ENCODE data around the gene SYT8. TPM values are rescaled to one million over a fixed set of nuclear protein-coding genes. Genes with fewer than 3 reads are reported as not detected.

SYT8 gene
- total RNA-seq, 4 donors from 2014 or later, result not detected

DNA sequence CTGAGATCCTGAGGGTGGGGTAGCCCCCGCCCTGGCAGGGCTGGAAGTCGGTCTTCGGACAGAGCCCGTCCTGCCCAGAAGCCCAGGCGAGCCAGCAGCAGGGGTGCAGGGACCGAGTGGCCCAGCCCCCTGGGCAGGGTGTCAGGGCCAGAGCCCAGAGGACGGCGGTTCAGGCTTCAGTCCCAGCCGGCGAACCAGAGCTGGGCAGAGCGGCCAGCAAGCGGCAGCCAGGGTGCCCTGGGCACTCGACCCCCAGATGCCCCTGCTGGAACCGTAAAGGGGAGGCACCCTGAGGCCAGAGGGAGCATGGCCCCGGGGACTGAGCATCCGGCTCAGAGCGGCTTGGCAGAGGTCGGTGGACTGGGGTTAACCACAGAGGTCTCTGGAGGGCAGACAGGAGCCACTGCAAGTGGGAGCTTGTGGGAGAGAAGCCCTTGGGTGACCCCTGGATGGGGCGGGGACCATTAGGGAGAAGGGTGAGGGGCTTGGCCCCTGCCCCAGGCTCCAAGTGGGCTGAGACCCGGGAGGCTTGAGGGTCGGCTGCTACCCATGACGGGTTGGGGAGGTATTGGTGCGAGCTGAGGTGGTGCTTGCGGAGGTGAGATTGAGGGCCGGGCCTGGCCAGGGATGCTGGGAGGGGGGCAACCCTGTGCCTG is 34.0 kb downstream of the SYT8 start:
- TF ChIP-seq, protein P1, sequence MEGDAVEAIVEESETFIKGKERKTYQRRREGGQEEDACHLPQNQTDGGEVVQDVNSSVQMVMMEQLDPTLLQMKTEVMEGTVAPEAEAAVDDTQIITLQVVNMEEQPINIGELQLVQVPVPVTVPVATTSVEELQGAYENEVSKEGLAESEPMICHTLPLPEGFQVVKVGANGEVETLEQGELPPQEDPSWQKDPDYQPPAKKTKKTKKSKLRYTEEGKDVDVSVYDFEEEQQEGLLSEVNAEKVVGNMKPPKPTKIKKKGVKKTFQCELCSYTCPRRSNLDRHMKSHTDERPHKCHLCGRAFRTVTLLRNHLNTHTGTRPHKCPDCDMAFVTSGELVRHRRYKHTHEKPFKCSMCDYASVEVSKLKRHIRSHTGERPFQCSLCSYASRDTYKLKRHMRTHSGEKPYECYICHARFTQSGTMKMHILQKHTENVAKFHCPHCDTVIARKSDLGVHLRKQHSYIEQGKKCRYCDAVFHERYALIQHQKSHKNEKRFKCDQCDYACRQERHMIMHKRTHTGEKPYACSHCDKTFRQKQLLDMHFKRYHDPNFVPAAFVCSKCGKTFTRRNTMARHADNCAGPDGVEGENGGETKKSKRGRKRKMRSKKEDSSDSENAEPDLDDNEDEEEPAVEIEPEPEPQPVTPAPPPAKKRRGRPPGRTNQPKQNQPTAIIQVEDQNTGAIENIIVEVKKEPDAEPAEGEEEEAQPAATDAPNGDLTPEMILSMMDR (IDR thresholded peaks at IDR 0.05), result no peak
- DNase-seq (ENCODE audit: low spot score) (no peak), ATAC-seq (ENCODE audit: low FRiP score) (no peak)

DNA sequence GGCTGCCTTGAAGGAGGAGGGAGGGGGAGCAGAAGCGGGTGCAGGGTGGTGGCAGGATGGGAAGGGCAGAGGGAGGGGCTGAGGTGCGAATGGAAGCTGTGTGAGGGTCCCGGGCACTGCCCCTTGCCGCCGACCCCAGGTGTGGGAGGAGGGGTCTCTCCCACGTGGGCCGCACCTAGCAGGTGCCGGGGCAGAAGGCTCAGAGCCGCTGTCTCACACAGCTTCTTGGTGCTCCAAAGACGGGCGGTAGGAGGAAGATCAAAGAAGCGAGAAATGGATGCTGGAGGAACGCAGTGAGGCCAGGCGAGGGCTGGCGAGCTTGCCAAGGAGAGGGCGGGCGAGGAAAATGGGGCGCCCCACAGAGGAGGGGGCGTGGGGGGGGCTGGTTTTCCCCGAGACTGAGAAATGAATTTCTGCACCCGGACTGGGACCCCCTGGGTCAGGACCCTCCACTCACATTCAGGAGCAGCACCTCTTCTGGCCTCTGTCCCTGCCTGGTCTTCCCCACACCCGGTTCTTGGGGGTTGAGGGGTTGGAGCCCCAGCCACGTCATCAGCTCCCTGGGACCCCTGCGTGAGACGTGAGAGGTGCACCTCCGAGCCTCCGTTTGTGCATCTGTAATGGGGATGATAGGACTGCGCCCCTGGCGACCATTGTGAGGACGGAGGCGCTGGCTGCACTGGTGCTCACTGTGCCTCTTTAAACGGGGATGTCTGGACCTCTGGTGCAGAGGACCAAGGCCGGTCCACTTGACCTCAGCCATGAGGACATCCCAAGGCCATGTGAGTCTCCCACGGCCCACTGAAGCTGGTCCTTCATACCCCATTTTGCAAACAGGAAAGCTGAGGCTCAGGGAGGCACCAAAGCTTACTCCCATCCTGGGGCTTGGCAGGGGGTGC is 34.9 kb downstream of the SYT8 start:
- TF ChIP-seq, protein P1 (IDR thresholded peaks at IDR 0.05), result no peak
- no peak for ATAC-seq (ENCODE audit: low FRiP score)
- no peak for DNase-seq (ENCODE audit: low spot score)

DNA sequence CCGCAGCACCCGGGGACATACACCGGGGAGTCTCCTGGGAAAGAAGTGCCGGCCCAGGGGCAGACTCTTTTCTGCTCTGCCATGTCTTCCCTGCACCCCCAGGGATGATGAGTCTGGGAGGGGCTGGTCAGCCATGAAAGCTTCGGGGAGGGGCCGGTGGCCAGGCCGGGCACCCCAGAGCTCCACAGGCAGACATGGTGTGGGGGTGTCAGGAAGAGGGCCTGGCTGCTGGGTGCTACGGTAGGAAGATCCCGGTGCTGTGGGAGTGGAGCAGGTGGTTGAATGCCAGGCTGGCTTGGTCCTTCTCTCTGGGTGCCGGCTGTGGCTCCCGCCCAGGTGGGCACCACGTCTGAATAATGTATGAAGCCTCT is 35.5 kb downstream of the SYT8 start:
- TF ChIP-seq, protein P1 (IDR thresholded peaks at IDR 0.05), result no peak
- no peak for ATAC-seq (ENCODE audit: low FRiP score)
- DNase-seq (ENCODE audit: low spot score), result no peak

DNA sequence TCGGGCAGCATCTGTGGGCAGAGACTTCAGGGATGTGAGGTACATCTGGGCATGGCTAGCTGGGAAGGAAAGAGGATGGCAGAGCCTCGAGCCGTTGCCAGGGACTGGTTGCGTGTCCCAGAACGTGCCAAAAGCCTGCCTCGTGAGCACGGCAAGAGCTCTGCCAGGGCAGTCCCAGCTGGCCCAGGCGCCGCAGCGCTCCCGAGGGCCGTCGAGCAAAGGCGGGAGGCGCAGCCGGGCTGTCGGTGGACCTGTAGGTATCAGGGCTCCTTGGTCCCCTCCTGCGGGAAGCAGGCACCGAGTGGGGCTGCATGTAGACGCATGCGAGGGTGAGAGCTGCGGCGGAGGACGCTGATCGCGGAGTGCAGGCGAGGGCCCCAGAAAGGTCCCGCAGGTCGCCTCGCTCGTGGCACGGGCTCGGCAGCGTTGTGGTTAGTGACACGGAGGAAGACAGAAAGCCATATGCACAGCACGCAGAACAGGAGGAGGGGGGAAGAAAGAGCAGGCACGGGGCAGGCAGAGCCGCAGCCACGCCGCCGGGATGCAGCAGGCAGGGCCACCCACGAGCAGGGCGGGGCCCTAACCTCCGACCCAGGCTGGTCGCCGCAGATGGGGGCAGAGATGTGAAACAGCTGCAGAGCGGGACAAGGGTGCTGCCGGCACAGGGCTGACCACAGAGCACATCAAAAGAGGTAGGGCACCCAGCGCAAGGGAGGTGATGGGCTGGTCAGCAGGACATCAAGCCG is 36.1 kb downstream of the SYT8 start:
- ATAC-seq (ENCODE audit: low FRiP score) (no peak), DNase-seq (ENCODE audit: low spot score) (no peak)
- TF ChIP-seq, protein P1 (IDR thresholded peaks at IDR 0.05), result no peak

DNA sequence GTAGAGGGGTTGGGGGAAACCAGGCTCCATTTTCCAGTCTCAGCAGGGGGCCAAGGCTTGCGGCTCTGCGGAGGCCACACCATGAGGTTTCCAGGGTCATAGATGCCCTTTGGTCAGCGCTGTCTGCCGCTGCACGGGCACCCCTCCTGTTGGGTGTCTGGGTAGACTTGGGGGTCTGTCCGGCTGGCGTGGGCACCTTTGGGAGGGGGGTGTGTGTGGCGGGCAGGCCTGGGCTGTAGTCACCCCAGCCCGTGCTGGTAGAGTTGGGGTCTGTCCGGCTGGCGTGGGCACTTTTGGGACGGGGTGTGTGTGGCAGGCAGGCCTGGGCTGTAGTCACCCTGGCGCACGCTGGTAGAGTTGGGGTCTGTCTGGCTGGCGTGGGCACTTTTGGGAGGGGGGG is 36.7 kb downstream of the SYT8 start:
- ATAC-seq (ENCODE audit: low FRiP score) (no peak), DNase-seq (ENCODE audit: low spot score) (no peak)
- TF ChIP-seq, protein P1 (IDR thresholded peaks at IDR 0.05), result no peak

DNA sequence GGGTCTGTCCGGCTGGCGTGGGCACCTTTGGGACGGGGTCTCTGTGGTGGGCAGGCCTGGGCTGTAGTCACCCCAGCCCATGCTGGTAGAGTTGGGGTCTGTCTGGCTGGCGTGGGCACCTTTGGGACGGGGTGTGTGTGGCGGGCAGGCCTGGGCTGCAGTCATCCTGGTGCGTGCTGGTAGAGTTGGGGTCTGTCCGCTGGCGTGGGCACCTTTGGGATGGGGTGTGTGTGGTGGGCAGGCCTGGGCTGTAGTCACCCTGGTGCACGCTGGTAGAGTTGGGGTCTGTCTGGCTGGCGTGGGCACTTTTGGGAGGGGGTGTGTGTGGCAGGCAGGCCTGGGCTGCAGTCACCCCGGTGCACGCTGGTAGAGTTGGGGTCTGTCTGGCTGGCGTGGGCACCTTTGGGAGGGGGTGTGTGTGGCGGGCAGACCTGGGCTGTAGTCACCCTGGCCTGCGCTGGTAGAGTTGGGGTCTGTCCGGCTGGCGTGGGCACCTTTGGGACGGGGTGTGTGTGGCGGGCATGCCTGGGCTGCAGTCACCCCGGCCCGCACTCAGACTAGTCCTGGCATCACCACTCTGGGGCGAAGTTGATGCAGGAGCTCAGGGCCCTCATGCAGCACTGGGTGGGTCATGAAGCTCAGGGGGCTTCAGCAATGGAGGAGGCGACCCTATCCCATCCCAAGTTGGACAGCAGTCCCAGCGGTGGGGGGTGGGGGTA is 37.6 kb downstream of the SYT8 start:
- DNase-seq (ENCODE audit: low spot score) (no peak), ATAC-seq (ENCODE audit: low FRiP score) (no peak)
- TF ChIP-seq, protein P1 (IDR thresholded peaks at IDR 0.05), result no peak

Data from omental fat pad (tissue), 4 donors.